Metanephros (tissue), 2 donors: ENCODE data around the gene TAP1. TPM values are rescaled to one million over a fixed set of nuclear protein-coding genes. Genes with fewer than 3 reads are reported as not detected.

Experiments
- small RNA-seq: library from RNA; depleted of rRNA; stranded (forward); fragments of <200 nt; gene quantifications from one replicate; pipeline ENCODE3, GENCODE V24; 2014; ENCODE audit warnings: low replicate concordance
- total RNA-seq: library from RNA; depleted of rRNA; stranded (reverse); fragments of >200 nt; gene quantifications from one replicate; pipeline ENCODE4 v1.2.3, GENCODE V29; 2014

Gene TAP1
- 22.2 TPM for total RNA-seq

GRCh38 chr6:32853541-32854375 lies at the start of gene TAP1, which contains the start of gene PSMB9:
TSS of gene TAP1 (minus strand) at chr6:32853704. CDS start at chr6:32853636, 68 bp downstream.
TSS of gene PSMB9 (plus strand) at chr6:32854192. CDS start at chr6:32854230, 38 bp downstream.

DNA sequence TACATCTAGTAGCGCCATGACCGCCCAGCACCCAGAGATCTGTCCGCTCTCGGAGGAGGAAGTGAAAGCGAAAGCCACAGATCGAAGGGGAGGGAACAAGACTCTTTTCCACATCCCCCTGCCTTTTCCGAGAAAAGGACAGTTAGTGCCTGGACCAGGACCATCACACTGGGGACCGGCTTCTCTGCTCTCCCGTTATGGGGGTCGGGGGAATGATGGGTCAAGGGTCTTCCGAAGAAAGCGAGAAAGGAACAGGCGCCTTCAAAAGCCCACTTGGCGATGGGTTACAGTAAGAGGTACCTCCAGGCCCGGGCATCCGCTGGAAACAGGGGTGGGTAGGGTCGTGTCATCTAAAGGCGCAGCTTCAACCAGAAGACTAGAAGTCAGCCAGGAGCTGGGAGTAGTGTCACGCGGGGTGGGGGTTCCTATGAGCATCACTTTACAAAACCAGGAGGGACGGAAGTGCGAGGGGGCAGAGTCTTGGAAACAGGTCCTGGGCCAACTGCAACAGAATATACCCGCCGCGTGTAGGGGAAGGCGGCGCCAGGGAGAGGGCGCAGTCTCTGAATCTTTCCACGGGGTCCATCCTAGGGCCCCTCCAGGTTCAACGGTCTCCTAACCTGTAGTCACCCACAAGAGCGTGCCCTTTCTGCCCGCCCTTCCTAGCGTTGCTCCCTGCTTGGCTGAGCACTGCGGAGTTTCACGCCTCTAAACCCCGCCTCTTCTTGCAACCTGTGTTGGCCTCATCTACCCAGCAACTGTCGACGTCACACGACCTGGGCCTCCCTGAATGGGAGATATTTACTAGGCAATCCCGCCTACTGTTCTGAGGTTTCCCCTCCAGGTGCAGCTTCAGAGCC lies 9.3 kb downstream of the TAP1 start, which contains the start of gene PSMB8:
Gene PSMB8, minus strand, starts transcription at position 69 of the 860 bp plus-strand sequence. Its CDS starts 51 bp downstream, at position 18.

GRCh38 chr6:32838114-32838958 lies 15.2 kb downstream of the TAP1 start, which contains the start of gene TAP2:
TSS of gene TAP2 (minus strand) at chr6:32838739. CDS start at chr6:32838233, 506 bp downstream.

DNA sequence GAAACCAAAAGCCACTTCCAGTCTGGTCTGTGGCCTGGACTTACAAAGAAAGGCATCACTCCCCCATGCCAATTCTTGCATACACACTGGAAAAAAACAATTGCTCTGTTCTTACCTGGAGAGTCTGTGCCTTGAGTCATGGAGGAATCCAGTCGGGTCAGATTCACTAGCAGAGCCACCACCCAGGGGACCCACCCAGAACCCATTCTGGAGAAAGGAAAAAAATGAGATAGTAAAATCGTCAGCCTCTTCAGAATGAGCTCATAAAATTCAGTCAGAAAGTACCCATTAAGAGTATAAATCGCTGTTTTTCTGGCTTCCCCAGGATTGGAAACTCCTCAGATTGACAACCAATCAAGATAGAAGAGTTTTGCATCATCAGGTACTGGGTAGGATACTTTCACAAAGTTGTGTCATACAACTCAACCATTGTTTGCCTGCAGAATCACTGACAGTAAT lies 36.7 kb downstream of the TAP1 start, which contains the start of gene HLA-DOB:
Gene HLA-DOB, minus strand, starts transcription at position 257 of the 459 bp plus-strand sequence. Its CDS starts 51 bp downstream, at position 206.

Small RNA genes within 50 kb of the gene (small RNA-seq; reads per million reads assigned to genes)
- not detected for gene HLA-Z

Other genes starting within 250 kb of the TAP1 start
- gene HLA-DQA1, start 216.3 kb downstream of the TAP1 start, total RNA-seq, result 4.4 TPM
- 3.0 TPM for gene HLA-DQB1, start 187.0 kb downstream of the TAP1 start, total RNA-seq
- gene HLA-DQA2, start 112.3 kb downstream of the TAP1 start, total RNA-seq, result 1.3 TPM
- not detected for gene HLA-DQB2, start 90.2 kb downstream of the TAP1 start, total RNA-seq
- gene HLA-DOB, start 36.7 kb downstream of the TAP1 start, total RNA-seq, result 0.88 TPM
- 36.3 TPM for gene TAP2, start 15.0 kb downstream of the TAP1 start, total RNA-seq
- gene PSMB8, start 9.7 kb downstream of the TAP1 start, total RNA-seq, result 23.8 TPM
- gene PSMB9, start 488 bp upstream of the TAP1 start, total RNA-seq, result 11.2 TPM
- gene HLA-DMB, start 87.3 kb upstream of the TAP1 start, total RNA-seq, result 60.2 TPM
- 19.7 TPM for gene HLA-DMA, start 99.4 kb upstream of the TAP1 start, total RNA-seq
- 122 TPM for gene BRD2, start 114.9 kb upstream of the TAP1 start, total RNA-seq
- gene HLA-DOA, start 155.9 kb upstream of the TAP1 start, total RNA-seq, result 11.0 TPM
- 36.2 TPM for gene HLA-DPA1, start 219.9 kb upstream of the TAP1 start, total RNA-seq
- gene HLA-DPB1, start 222.3 kb upstream of the TAP1 start, total RNA-seq, result 26.6 TPM